IMR-90 (cell line): ENCODE results near the gene GMPPA. TPM values are rescaled to one million over a fixed set of nuclear protein-coding genes. Genes with fewer than 3 reads are reported as not detected.

Experiments
- ATAC-seq: fragments of 200-7000 bp; cut with Tn5 transposase; 2 replicates; pipeline ENCODE4 v1.9.1; 2020; ENCODE audit warnings: low read depth, mild to moderate bottlenecking, moderate library complexity
- BruUV-seq: library from RNA; stranded (reverse); fragments of 400-500 nt; replicated peaks from 2 replicates; lab custom pipeline; 2021; lab: Mats Ljungman, UMichigan
- CTCF ChIA-PET: fragments of 300-600 bp; formaldehyde crosslinking; extraction: SDS; loops from one replicate; lab custom pipeline; 2021; ENCODE audit warnings: antibody characterized with exemption; lab: Yijun Ruan, JAX
- POLR2A ChIA-PET: fragments of 300-600 bp; sonication (Branson Sonifier 250); formaldehyde crosslinking; loops from one replicate; lab custom pipeline; 2022; ENCODE audit warnings: antibody characterized with exemption; ENCODE audit not compliant: unreplicated experiment; lab: Charles Lee
- DNase-seq: peaks from one replicate; pipeline ENCODE4 v3.0.0; 2013
- H2AFZ ChIP-seq: replicated peaks from 2 replicates; pipeline ENCODE3; 2013; ENCODE audit warnings: low read length, mild to moderate bottlenecking; ENCODE audit not compliant: poor library complexity
- H2AK5ac ChIP-seq: 2 replicates; pipeline ENCODE4 v1.6.1; 2013; ENCODE audit warnings: low read depth, low read length, inconsistent platforms
- H2AK9ac ChIP-seq: replicated peaks from 2 replicates; pipeline ENCODE3; 2013; ENCODE audit warnings: mild to moderate bottlenecking, low read depth, low read length, moderate library complexity; ENCODE audit not compliant: poor library complexity
- H2BK120ac ChIP-seq: 2 replicates; pipeline ENCODE4 v1.6.1; 2013; ENCODE audit warnings: low read depth, low read length, inconsistent platforms
- H2BK15ac ChIP-seq: 3 replicates; pipeline ENCODE4 v1.6.1; 2013; ENCODE audit warnings: low read depth, low read length, inconsistent platforms
- H2BK20ac ChIP-seq: 2 replicates; pipeline ENCODE4 v1.6.1; 2013; ENCODE audit warnings: low read depth, mild to moderate bottlenecking, inconsistent platforms, low read length, moderate library complexity
- H2BK5ac ChIP-seq: 2 replicates; pipeline ENCODE4 v1.6.1; 2013; ENCODE audit warnings: mild to moderate bottlenecking, low read depth, low read length, inconsistent platforms; ENCODE audit not compliant: poor library complexity, severe bottlenecking
- H3K14ac ChIP-seq: replicated peaks from 2 replicates; pipeline ENCODE4 v1.6.1; 2013; ENCODE audit warnings: low read depth, low read length, inconsistent platforms
- H3K18ac ChIP-seq: 2 replicates; pipeline ENCODE4 v1.6.1; 2013; ENCODE audit warnings: low read depth, low read length, control low read depth
- H3K23ac ChIP-seq: 2 replicates; pipeline ENCODE4 v1.6.1; 2013; ENCODE audit warnings: low read depth, low read length, inconsistent platforms
- H3K27ac ChIP-seq: 2 replicates; pipeline ENCODE4 v1.5.1; 2013; ENCODE audit warnings: mild to moderate bottlenecking, control low read depth, low read length; ENCODE audit not compliant: insufficient read depth
- H3K27me3 ChIP-seq: 2 replicates; pipeline ENCODE4 v1.6.1; 2013; ENCODE audit warnings: low read length; ENCODE audit not compliant: control insufficient read depth, insufficient read depth
- H3K36me3 ChIP-seq: 2 replicates; pipeline ENCODE4 v1.6.1; 2013; ENCODE audit warnings: low read length, mixed read lengths; ENCODE audit not compliant: control insufficient read depth, insufficient read depth
- H3K4ac ChIP-seq: 2 replicates; pipeline ENCODE4 v1.6.1; 2013; ENCODE audit warnings: low read depth, low read length, inconsistent platforms
- H3K4me1 ChIP-seq: 2 replicates; pipeline ENCODE4 v1.6.1; 2013; ENCODE audit warnings: low read length, mixed read lengths; ENCODE audit not compliant: control insufficient read depth, insufficient read depth
- H3K4me2 ChIP-seq: 2 replicates; pipeline ENCODE4 v1.6.1; 2013; ENCODE audit warnings: low read depth, mild to moderate bottlenecking, control low read depth, low read length, moderate library complexity
- H3K4me3 ChIP-seq: 2 replicates; pipeline ENCODE4 v1.5.1; 2013; ENCODE audit warnings: low read depth, mild to moderate bottlenecking, control low read depth, low read length, moderate library complexity; ENCODE audit not compliant: insufficient read depth
- H3K56ac ChIP-seq: 2 replicates; pipeline ENCODE4 v1.6.1; 2013; ENCODE audit warnings: low read length, inconsistent platforms; ENCODE audit not compliant: insufficient read depth; ENCODE audit errors: extremely low read depth
- H3K79me1 ChIP-seq, 2 experiments: 2 replicates each; pipeline ENCODE4 v1.6.1; 2013; ENCODE audit warnings: low read length in 2 of 2, inconsistent platforms in 1 of 2, low read depth in 1 of 2
- H3K9ac ChIP-seq: 2 replicates; pipeline ENCODE4 v1.6.1; 2013; ENCODE audit warnings: low read depth, low read length, control low read depth
- H3K9me1 ChIP-seq: 2 replicates; pipeline ENCODE4 v1.6.1; 2013; ENCODE audit warnings: low read length, inconsistent platforms; ENCODE audit not compliant: insufficient read depth
- H3K9me3 ChIP-seq: 2 replicates; pipeline ENCODE4 v1.6.1; 2013; ENCODE audit warnings: low read length; ENCODE audit not compliant: control insufficient read depth, insufficient read depth
- H4K20me1 ChIP-seq: 2 replicates; pipeline ENCODE4 v1.6.1; 2013; ENCODE audit warnings: low read length, inconsistent platforms; ENCODE audit not compliant: insufficient read depth
- H4K5ac ChIP-seq: 2 replicates; pipeline ENCODE4 v1.6.1; 2013; ENCODE audit warnings: mild to moderate bottlenecking, low read depth, low read length, control low read depth
- H4K8ac ChIP-seq, 2 experiments: 2 replicates each; pipeline ENCODE4 v1.6.1; 2013; ENCODE audit warnings: low read depth in 2 of 2, low read length in 2 of 2, control low read depth in 1 of 2, inconsistent platforms in 1 of 2
- H4K91ac ChIP-seq: 2 replicates; pipeline ENCODE4 v1.6.1; 2013; ENCODE audit warnings: low read depth, low read length, inconsistent platforms; ENCODE audit not compliant: insufficient read depth
- BHLHE40 ChIP-seq: fragments of 150-350 bp; IDR thresholded peaks from 2 replicates; pipeline ENCODE4 v1.6.1; 2016; ENCODE audit warnings: mild to moderate bottlenecking, low read depth, low read length
- FOS ChIP-seq: fragments of 150-350 bp; IDR thresholded peaks from 2 replicates; pipeline ENCODE4 v1.6.1; 2016; ENCODE audit warnings: low read depth, low read length
- MAZ ChIP-seq: IDR thresholded peaks from 2 replicates; pipeline ENCODE4 v1.6.1; 2012; ENCODE audit warnings: low read depth, mild to moderate bottlenecking, low read length, improper control_type of control experiment, moderate library complexity, borderline replicate concordance
- RAD21 ChIP-seq: IDR thresholded peaks from 2 replicates; pipeline ENCODE4 v1.6.1; 2012; ENCODE audit warnings: low read length, improper control_type of control experiment
- RFX5 ChIP-seq: IDR thresholded peaks from 2 replicates; pipeline ENCODE4 v1.8.0; 2012; ENCODE audit warnings: low read depth, mild to moderate bottlenecking, low read length, moderate library complexity
- SMC3 ChIP-seq: fragments of 150-350 bp; IDR thresholded peaks from 2 replicates; pipeline ENCODE4 v1.6.1; 2016; ENCODE audit warnings: low read depth, mild to moderate bottlenecking, antibody characterized with exemption, low read length, moderate library complexity
- WGBS, 2 experiments: methylation state at CpG; one replicate each; pipeline versions ENCODE4 v1.1.5 to v1.1.7; 2013; ENCODE audit warnings: missing lambda C conversion rate in 2 of 2; ENCODE audit not compliant: insufficient read length in 1 of 2; ENCODE audit errors: extremely low coverage in 2 of 2; 5-methylcytosine and 5-hydroxymethylcytosine counted together
- dilution Hi-C: fragments of 300-500 bp; cut with HindIII; formaldehyde crosslinking; loops from one replicate; pipeline ENCODE4 v1.14.3; 2018; ENCODE audit warnings: low sequenced_read_pairs; ENCODE audit not compliant: unreplicated experiment
- in situ Hi-C: fragments of 300-500 bp; cut with MboI; formaldehyde crosslinking; loops from 3 replicates; pipeline ENCODE4 v1.14.3; 2019; ENCODE audit warnings: low sequenced_read_pairs, inconsistent platforms, mixed read lengths
- intact Hi-C: fragments of 100-400 bp; cut with micrococcal nuclease; formaldehyde crosslinking; loops from 2 replicates; pipeline ENCODE4 v1.10.0; 2022
- polyA plus RNA-seq, 3 experiments: library from polyadenylated mRNA; depleted of rRNA; stranded (reverse); fragments of >200 nt; gene quantifications; 2 replicates each; pipeline ENCODE4 v1.2.3, GENCODE V29; 2012; ENCODE audit warnings: low replicate concordance in 1 of 3
- total RNA-seq: library from RNA; depleted of rRNA; stranded (reverse); fragments of >200 nt; gene quantifications from 2 replicates; pipeline ENCODE4 v1.2.3, GENCODE V29; 2012
- TF ChIP-seq, protein P1 (sequence below): conservative IDR thresholded peaks from 2 replicates; pipeline ENCODE4 v1.5.1; 2012; ENCODE audit warnings: mild to moderate bottlenecking, low read depth, low read length, improper control_type of control experiment

Gene GMPPA
- total and polyA plus RNA-seq, 2 of the 4 experiments (the other 2 are of a cell fraction), result 103 to 134 TPM

DNA sequence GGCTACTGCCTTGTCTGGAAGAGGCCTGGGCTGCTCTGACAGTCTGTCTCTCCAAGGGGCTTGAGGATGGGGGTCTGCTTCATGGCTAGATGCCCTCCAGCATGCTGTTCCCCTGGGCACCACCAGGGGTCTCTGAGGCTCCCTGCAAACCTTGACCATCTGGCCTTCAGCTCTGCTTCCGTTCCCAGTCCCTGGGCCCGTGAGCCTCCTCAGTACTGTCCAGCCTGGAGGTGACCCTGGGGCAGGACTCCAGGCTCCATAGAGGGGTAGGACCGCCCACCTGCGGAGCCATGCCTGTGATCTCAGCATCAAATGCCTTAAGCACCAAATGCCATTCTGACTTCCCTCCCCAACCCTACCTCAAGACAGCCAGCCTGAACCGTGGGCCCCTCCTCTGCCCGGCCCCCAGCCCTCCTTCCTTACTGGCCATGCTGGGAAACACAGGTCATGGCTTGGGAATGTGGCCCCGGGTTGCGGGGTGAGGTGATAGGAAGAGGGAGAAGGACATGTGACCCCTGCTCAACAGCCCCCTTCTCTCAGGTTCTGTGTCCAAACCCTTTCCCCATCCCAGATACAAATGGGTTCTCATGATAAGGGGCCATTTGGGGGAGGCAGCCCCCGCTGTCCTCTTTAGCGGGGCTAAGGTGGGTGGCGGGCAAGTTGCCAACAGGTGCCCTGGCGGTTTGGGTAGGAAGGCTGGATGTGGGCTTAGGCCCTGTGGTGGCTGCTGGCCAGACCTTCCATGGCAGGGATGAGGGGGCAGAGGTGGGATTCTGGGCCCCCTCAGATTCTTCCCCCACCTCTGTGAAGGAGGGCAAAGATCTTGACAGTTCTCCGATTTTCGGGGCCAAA lies 39.0 kb upstream of the GMPPA start:
- H2BK120ac ChIP-seq, result peak overlapping the region; percentile 60
- peak overlapping the region; percentile 47 for H3K14ac ChIP-seq
- peak overlapping the region; percentile 91 for H2BK5ac ChIP-seq
- POLR2A ChIA-PET, result no interaction called here
- CTCF ChIA-PET, result interaction anchor here (0.6 to 2.0 kb wide), 10 partner anchors 9 to 73 kb away, joined by 3 to 7 read pairs (median 4); partner anchors contain the start of gene DNPEP
- H3K9me3 ChIP-seq, result no peaks in the 10 kb centered on the region
- H3K9ac ChIP-seq, result peak overlapping the region; percentile 66
- no peaks in the 10 kb centered on the region for H3K27me3 ChIP-seq
- H3K18ac ChIP-seq, result peak overlapping the region; percentile 70
- TF ChIP-seq BHLHE40 (0 out of 2 replicates have a peak, but pooled peaks have one; percentile 33), RAD21 (peak; percentile 72), SMC3 (peak; percentile 68), MAZ (peak; percentile 53; the same call in 1 of the 2 replicates), RFX5 (no peak), FOS (no peak)
- TF ChIP-seq, protein P1, sequence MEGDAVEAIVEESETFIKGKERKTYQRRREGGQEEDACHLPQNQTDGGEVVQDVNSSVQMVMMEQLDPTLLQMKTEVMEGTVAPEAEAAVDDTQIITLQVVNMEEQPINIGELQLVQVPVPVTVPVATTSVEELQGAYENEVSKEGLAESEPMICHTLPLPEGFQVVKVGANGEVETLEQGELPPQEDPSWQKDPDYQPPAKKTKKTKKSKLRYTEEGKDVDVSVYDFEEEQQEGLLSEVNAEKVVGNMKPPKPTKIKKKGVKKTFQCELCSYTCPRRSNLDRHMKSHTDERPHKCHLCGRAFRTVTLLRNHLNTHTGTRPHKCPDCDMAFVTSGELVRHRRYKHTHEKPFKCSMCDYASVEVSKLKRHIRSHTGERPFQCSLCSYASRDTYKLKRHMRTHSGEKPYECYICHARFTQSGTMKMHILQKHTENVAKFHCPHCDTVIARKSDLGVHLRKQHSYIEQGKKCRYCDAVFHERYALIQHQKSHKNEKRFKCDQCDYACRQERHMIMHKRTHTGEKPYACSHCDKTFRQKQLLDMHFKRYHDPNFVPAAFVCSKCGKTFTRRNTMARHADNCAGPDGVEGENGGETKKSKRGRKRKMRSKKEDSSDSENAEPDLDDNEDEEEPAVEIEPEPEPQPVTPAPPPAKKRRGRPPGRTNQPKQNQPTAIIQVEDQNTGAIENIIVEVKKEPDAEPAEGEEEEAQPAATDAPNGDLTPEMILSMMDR, result peak; percentile 78
- H3K23ac ChIP-seq, result peak overlapping the region; percentile 77
- no peaks in the 10 kb centered on the region for H4K20me1 ChIP-seq
- peak overlapping the region; percentile 72 for H4K5ac ChIP-seq
- peaks cover 14% of the 10 kb centered on the region for H3K9me1 ChIP-seq
- BruUV-seq, result no TSS peak
- H3K36me3 ChIP-seq, result peaks cover 24% of the 10 kb centered on the region; the same call in 1 of the 2 replicates
- peak overlapping the region; percentile 70; the same call in 1 of the 2 replicates for H3K4me2 ChIP-seq
- DNase-seq, result peak; percentile 63
- intact Hi-C loops, result loop anchor here (1.0 to 5.0 kb wide), 3 partner anchors 39 to 63 kb away; partner anchors contain the start of gene GMPPA
- peaks cover 24% of the 10 kb centered on the region for H3K4me1 ChIP-seq
- H2AK5ac ChIP-seq, result peak overlapping the region; percentile 79
- H2AK9ac ChIP-seq, result peak overlapping the region; percentile 90
- peaks cover 0 to 34% of the 10 kb centered on the region in 2 experiments; a peak in 2 of 4 replicates for H3K79me1 ChIP-seq
- H4K91ac ChIP-seq, result peak overlapping the region; percentile 69
- 28% methylated on average over 3 of the region's 14 CpGs; no CpG with 5 or more reads in 1 of the 2 experiments for WGBS, 2 experiments
- peak overlapping the region; percentile 57 for H2BK20ac ChIP-seq
- H2AFZ ChIP-seq, result peak overlapping the region; percentile 80
- ATAC-seq, result peak; percentile 72
- peak overlapping the region; percentile 88 for H3K4ac ChIP-seq
- H3K27ac ChIP-seq, result peak overlapping the region; percentile 90
- H3K4me3 ChIP-seq, result no peak overlapping the region
- dilution Hi-C loops, result no loop called here
- in situ Hi-C loops, result loop anchor here (5.0 kb wide), 1 partner anchor 52 kb away; no protein-coding TSS in a partner anchor
- H3K56ac ChIP-seq, result no peak overlapping the region
- peak overlapping the region; percentile 90 to 95 for H4K8ac ChIP-seq
- H2BK15ac ChIP-seq, result peak overlapping the region; percentile 56; the same call in 2 of the 3 replicates
